MG63 (cell line): ENCODE measurements around the gene MARCHF4. TPM values are rescaled to one million over a fixed set of nuclear protein-coding genes. Genes with fewer than 3 reads are reported as not detected.

Source experiments
- DNase-seq: peaks from one replicate; pipeline ENCODE4 v3.0.0-alpha.2; 2020
- H3K27me3 ChIP-seq: fragments of 250-450 bp; sonication (Bioruptor Pico); 2 replicates; pipeline ENCODE4 v1.5.1; 2020; ENCODE audit warnings: mild to moderate bottlenecking, moderate library complexity
- H3K36me3 ChIP-seq: fragments of 250-450 bp; sonication (Bioruptor Pico); 2 replicates; pipeline ENCODE4 v1.5.1; 2020; ENCODE audit warnings: mild to moderate bottlenecking, moderate library complexity
- H3K4me3 ChIP-seq: fragments of 250-450 bp; sonication (Bioruptor Pico); 2 replicates; pipeline ENCODE4 v1.5.1; 2020; ENCODE audit warnings: mild to moderate bottlenecking, moderate library complexity
- H3K9me3 ChIP-seq: fragments of 250-450 bp; sonication (Bioruptor Pico); 2 replicates; pipeline ENCODE4 v1.5.1; 2020; ENCODE audit warnings: mild to moderate bottlenecking, moderate library complexity
- total RNA-seq: library from RNA; depleted of rRNA; stranded (reverse); fragments of >200 nt; shearing (Covaris generic); gene quantifications from 2 replicates; pipeline ENCODE4 v1.2.3, GENCODE V29; 2014; ENCODE audit warnings: low replicate concordance; rRNA removed

MARCHF4 gene, protein sequence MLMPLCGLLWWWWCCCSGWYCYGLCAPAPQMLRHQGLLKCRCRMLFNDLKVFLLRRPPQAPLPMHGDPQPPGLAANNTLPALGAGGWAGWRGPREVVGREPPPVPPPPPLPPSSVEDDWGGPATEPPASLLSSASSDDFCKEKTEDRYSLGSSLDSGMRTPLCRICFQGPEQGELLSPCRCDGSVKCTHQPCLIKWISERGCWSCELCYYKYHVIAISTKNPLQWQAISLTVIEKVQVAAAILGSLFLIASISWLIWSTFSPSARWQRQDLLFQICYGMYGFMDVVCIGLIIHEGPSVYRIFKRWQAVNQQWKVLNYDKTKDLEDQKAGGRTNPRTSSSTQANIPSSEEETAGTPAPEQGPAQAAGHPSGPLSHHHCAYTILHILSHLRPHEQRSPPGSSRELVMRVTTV
- total RNA-seq: 0.03 and 0.12 TPM in 2 replicates

DNA sequence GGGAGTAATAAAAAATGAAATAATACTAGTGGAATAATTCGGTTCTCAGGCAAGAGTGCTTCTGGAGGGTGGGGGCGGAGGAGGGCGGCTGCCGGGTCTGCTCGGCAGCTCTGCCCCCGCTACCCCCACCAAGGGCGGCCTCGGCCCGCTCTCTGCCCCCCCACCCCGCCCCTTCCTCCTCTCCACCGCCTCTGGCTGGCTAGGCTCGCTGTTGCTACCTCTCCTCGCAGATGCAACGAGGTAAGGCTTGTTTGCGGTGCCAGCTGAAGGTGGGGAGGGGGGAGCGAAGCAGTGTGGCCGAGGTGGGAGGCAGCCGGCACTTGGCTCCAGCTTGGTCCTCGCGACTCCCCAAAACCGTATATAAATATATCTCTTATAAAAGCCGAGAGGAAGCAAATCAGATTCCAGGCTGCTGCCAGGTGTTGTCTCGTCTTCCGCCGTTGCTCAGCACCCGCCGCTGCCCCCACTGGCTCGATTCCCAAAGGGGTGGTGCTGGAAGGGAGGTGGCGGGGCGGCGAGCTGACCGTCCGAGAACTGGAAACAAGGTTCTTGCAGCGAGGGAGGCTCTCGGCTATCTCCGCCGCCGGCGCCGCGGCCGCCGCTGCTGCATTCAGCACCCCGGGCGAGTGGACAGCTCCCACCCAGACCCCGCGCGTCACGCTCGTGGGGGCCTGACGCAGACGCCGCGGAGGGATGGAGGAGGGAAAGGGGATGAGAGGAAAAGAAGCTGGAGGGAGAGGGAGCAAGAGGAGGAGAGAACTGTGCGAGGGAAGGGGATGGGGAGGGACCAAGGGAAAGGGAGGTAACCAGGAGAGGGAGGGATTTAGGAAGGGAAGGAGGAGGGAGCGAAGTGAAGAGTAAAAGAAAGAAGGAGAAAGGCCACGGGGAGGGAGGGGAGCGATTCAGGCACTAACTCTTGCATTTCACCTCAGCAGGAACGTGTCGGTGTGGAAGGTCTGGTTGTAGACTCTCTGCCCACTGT, at the start of gene MARCHF4:
Gene MARCHF4 (minus strand): TSS at position 763 of the 982 bp plus-strand sequence. CDS start 2,223 bp downstream, outside the sequence.
- peak; percentile 65 for DNase-seq
- H3K9me3 ChIP-seq: no peaks in the 10 kb centered on the region
- H3K36me3 ChIP-seq: no peaks in the 10 kb centered on the region
- H3K4me3 ChIP-seq: peak within 1 kb of the TSS; percentile 19
- peaks cover 36% of the 10 kb centered on the region for H3K27me3 ChIP-seq

DNA sequence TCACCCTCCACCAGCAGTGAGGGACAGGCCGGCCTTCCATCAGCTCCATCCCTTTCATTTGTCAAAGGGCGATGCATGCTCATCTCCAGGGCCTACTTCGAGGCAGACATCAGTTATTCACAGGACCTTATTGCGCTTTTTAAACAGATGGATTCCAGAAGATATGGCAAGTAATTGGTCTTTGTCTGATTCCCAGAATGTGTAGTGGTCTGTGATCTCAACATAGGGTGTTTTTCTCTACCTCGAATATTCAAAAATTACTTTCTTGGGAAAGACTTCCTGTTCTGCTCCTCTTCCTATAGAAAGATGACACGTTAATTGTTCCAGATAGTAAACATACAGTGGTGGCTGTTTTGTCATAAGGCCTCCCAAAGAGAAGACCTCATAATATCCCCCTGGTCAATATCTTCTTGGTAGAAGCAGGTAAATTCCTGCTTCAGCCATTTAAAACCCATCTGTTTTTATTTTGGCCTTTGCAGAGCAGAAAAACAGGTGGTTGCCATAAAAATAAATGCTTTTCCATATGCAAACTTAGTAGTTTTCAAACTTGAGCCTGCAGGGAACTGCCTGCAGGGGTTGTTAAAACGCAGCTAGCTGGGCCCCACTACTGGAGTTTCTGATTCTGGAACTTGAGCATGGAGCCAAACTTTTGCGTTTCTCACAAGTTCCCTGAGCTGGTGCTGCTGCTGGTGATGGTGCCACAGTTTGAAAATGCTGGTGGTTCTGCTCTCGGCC, 48.3 kb upstream of the MARCHF4 start:
- Histone ChIP-seq H3K27me3 (no peaks in the 10 kb centered on the region), H3K9me3 (no peaks in the 10 kb centered on the region), H3K4me3 (no peak overlapping the region), H3K36me3 (peaks cover 70% of the 10 kb centered on the region)
- DNase-seq: no peak

DNA sequence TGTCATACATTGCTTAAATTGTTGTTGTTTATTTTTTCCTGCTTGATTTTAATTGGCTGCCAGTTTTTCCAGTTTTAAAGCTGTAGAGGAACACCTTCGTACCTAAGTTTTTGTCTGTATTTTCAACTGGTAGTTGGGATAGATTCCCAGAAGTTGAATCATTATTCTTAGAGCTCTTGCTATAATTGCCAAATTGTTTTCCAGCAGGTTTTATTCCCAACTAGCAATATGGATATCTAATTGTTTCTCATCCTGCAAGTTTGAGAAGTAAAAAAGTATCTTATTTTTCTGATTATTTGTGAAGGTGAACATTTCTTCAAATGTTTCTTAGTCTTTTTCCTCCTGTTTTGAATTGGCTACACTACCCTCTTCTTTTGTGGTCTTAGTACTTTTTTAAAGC, 46.7 kb upstream of the MARCHF4 start:
- H3K36me3 ChIP-seq: peaks cover 67% of the 10 kb centered on the region

DNA sequence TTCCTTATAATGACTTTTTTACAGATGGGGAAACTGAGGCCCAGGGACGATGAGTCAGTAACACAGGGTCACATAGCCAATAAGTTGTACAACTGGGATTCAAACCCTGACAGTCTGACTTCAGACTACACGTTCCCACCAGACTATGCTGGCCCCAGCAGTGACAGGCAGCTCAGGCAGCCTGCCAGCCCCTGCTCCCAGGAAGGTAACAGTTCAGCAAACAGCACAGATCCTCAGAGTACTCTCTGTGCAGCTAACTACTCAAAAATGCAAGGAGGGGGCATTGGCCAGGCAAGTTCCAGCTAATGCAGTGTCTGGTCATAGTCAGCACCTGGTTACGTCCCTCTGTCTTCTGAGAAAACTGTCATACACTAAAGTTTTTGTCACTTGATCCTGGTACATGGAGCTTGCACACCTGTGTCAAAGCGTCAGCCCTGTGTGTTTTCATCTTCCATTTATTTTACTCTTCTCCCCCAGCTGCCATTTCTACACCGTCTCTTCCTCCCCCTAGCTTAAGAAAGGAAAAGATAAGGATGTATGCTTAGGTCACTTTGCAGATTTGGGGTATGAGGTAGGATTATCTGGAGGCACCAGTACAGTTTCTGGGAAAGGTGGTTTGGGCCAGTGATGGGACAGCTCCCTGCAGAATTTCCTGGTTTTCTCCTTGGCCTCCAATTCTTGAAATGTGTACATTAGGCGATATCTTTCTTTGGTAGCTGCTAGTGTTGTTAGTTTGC, 44.5 kb upstream of the MARCHF4 start:
- Histone ChIP-seq H3K27me3 (no peaks in the 10 kb centered on the region), H3K36me3 (peaks cover 44% of the 10 kb centered on the region), H3K9me3 (no peaks in the 10 kb centered on the region), H3K4me3 (no peak overlapping the region)
- DNase-seq: no peak

More for the DNA sequence above, 46.7 kb upstream of the MARCHF4 start:
- H3K27me3 ChIP-seq: no peaks in the 10 kb centered on the region
- no peaks in the 10 kb centered on the region for H3K9me3 ChIP-seq
- DNase-seq: no peak
- H3K4me3 ChIP-seq: no peak overlapping the region

DNA sequence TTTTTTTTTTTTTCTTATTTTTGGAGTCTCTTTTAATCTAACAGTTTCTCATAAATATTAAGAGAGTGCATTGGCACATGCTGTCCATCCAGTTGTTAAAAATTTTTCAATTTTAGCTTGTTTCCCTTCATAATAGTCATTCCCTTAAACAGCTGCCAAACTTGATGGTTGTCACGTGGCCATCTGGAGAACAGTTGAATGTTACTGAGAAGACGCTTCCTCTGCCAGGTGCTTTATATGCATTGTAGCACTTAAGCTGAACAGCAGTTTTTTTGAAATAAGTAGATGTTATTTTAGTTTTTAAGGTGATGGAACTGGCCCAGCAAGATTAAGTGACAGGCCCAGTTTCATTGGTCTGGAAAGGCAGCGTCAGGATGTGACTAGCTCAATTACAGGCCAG, 43.3 kb upstream of the MARCHF4 start:
- Histone ChIP-seq H3K27me3 (no peaks in the 10 kb centered on the region), H3K9me3 (no peaks in the 10 kb centered on the region), H3K36me3 (peaks cover 34% of the 10 kb centered on the region), H3K4me3 (no peak overlapping the region)
- no peak for DNase-seq

DNA sequence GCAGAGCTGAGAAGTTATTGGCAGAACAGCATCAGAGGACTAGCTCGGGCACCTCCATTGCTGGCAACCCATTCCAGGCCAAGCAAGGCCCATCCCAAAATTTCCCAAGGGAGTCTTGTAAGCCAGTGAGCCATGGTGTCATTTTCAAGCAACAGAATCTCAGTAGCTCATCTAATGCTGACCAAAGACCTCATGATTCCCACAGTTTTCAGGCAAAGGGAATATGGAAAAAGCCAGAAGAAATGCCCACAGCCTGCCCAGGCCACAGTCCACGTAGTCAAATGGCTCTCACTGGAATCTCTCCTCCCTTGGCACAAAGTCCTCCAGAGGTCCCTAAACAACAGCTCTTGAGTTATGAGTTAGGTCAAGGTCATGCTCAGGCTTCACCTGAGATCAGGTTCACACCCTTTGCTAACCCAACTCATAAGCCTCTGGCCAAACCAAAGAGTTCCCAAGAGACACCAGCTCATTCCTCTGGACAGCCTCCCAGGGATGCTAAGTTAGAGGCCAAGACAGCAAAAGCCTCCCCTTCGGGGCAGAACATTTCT, 42.6 kb upstream of the MARCHF4 start:
- Histone ChIP-seq H3K27me3 (no peaks in the 10 kb centered on the region), H3K4me3 (no peak overlapping the region), H3K9me3 (no peaks in the 10 kb centered on the region), H3K36me3 (peaks cover 28% of the 10 kb centered on the region)
- DNase-seq: no peak

DNA sequence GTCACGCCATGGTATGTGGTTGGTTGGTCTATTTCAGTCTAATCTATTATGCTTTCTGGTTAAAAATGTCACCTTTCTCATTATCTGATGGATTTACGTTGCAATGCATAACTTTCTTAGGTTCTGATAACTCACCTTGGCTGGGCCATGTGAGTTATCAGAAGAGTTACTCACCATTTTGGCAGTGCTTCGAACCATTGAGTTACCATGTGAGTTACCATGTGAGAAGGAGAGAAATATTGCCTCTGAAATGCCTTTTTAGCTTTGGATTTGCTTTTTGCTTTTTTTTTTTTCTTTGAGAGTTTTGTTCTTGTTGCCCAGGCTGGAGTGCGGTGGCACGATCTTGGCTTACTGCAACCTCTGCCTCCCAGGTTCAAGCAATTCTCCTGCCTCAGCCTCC, 41.6 kb upstream of the MARCHF4 start:
- Histone ChIP-seq H3K36me3 (peaks cover 26% of the 10 kb centered on the region), H3K27me3 (no peaks in the 10 kb centered on the region), H3K4me3 (no peak overlapping the region), H3K9me3 (no peaks in the 10 kb centered on the region)
- DNase-seq: no peak

DNA sequence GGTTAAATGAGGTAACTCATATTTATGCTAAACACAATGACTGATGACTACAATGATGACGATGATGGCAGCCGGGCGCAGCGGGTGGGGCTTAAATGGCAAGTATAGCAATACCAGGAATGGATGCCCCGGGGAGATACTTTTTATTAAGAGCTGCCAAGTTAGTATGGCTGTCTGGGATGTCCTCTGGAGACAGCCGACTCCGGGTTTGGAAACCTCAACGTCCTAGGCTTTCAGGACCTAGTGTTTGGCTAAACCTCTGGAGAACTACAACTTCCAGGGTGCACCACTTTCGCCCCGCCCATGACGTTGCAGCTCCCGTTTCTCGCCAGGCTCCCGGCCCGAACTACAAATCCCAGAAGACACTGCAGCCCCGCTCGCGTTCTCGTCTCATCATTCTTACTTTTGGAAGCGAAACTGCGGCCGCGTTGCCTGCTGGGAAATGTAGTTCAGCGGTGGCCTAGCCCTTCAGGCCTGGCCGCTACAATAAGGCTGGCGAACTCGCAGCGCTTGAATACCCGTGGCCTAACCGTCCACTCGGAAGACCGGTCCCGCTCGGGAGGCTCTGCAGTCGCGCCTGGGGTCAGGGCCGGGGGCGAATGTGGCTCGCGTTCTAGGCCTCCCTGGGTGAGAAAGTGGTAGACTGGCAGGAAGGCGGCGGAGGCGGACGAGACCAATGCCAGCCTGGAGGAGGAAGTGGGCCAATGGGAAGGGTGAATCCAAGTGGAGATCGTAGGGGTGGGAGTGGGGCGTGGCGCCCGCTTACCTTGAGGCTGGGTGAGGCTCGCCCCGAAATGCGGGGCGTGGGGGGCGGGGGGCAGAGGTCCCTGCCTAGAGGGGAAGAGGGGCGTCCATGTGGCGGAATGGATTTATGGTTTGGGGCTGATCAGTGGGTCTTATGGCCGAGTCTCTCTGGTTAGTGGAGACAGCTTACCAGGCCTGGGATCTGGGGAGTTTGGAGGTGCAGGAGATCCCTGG, 40.0 kb upstream of the MARCHF4 start, which contains the start of gene SMARCAL1:
Gene SMARCAL1 (plus strand): TSS at position 463 of the 978 bp plus-strand sequence. CDS start 2,221 bp downstream, outside the sequence.
- Histone ChIP-seq H3K9me3 (no peaks in the 10 kb centered on the region), H3K36me3 (peaks cover 24% of the 10 kb centered on the region), H3K4me3 (peak within 1 kb of the TSS; percentile 99), H3K27me3 (peaks cover 2% of the 10 kb centered on the region; the same call in 1 of the 2 replicates)
- DNase-seq: peak; percentile 97

DNA sequence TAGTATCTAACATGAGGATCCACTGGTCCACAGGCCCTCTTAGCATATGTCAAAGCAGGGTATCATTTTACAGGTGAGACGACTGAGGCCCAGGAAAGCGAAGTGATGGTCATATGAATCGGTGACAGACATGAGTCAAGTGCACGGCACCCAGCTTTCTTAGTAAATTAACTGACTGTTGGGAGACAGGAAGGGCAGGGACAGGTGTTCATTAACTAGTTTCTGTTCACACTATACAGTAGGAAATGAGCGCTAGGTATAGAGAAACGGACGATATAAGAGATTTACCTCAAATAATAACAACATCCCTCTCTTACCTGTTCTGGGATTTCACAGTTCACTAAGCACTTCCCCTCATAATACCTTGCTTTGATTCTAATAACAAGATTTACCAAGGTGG, 38.3 kb upstream of the MARCHF4 start:
- H3K36me3 ChIP-seq: peaks cover 11% of the 10 kb centered on the region
- no peak for DNase-seq
- no peak overlapping the region for H3K4me3 ChIP-seq
- no peaks in the 10 kb centered on the region for H3K9me3 ChIP-seq
- H3K27me3 ChIP-seq: peaks cover 2% of the 10 kb centered on the region; the same call in 1 of the 2 replicates

DNA sequence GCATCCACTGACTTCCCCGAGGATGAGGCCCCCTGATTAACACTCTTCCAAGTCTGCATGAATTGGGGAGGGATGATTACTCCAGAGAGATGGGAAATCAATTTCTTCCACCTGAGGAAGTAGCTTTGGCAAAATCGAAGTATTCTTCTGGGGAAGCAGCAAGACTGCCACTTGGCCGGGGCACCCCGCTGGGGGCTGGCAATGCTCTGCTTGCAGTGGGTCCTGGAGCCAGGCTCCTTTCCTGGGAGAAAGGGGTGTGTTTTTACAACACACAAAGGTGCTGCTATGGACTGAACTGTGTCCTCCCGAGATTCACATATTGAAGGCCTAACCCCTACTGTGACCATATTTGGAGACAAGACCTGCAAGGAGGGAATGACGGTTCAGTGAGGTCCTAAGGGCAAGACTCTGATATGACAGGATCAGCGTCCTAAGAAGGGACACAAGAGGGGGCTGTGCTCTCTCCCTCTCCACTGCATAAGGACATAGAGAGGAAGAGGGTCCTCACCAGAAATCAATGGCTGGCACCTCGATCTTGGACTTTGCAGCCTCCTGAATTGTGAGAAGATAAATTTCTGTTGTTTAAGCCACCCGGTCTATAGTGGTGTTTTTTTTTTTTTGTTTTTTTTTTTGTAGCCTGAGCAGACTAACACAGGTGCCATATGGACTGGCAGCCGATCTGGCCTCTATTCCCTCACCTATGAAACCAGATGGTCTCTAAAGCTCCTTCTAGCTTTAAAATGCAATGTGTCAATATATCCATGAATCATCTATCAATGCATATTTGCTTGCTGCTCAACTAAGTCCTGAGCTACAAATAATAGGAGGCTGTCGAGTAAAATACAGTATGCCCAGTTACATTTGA, 36.4 kb upstream of the MARCHF4 start:
- no peak for DNase-seq
- Histone ChIP-seq H3K4me3 (no peak overlapping the region), H3K9me3 (no peaks in the 10 kb centered on the region), H3K27me3 (peaks cover 2% of the 10 kb centered on the region; the same call in 1 of the 2 replicates), H3K36me3 (no peaks in the 10 kb centered on the region)

DNA sequence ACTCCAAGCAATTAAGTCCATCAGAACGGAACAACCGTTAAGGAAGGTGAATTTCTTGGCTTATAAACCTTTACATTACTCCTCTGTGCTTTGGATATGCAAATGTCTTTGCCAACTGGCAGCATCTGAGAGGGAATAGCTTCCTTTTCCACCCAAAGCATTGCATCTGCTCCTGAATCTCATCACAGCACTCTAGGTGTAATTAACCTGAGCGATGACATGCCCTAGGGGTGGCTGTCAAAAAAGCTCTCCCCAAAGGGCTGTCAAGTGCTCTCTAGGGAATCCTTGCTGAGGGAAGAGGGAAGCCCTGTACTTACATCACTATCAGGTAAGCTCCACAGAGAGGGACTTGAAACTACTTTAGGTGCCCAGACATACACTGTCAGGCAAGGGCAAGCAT, 34.5 kb upstream of the MARCHF4 start:
- H3K27me3 ChIP-seq: peaks cover 2% of the 10 kb centered on the region; the same call in 1 of the 2 replicates
- no peaks in the 10 kb centered on the region for H3K9me3 ChIP-seq
- no peak overlapping the region for H3K4me3 ChIP-seq
- DNase-seq: no peak
- no peaks in the 10 kb centered on the region for H3K36me3 ChIP-seq

DNA sequence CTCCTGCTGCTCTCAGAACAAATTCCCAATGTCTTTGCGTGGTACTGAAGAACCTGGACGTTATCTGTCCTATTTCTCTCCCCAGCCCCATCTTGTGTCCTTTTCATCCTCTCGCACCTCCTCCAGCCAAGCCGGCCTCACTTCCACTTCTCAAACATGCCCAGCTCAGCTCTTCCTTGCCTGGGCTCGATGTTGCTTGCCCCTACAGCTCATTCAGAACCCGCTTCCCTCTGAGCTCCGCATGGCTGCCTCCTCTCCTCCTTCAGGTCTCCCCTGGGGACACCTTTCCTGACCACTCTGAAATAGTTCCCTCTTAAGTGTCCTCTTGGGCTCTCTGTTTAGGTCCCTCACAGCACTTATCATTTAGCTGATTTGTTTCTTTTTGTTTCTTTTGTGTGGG, 33.3 kb upstream of the MARCHF4 start:
- H3K36me3 ChIP-seq: no peaks in the 10 kb centered on the region
- H3K27me3 ChIP-seq: peaks cover 2% of the 10 kb centered on the region; the same call in 1 of the 2 replicates
- no peaks in the 10 kb centered on the region for H3K9me3 ChIP-seq
- H3K4me3 ChIP-seq: no peak overlapping the region
- DNase-seq: no peak

DNA sequence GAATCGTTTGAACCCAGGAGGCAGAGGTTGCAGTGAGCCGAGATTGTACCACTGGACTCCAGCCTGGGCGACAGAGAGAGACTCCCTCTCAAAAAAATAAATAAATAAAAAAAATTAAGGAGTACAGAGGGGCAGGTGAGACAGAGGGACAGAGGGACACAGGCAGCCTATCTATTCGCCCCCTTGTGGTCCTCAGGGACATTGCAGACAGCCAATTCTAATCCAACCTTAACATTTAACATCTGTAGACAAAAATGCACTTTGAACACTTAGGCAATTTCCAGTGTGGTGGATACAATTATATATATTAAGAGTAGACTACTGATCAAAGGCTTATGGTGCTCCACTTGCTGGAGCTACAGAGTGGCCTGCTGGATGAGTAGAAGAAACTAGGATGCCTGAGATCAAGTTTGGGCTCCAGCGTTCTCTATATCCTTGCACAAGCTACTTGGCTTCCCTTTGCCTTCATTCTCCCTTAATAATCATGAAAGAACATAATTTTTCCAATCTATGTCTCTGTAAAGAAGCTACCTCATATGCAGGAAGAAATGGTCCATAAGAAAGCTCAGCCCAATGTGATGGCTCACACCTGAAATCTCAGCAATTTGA, 31.8 kb upstream of the MARCHF4 start:
- Histone ChIP-seq H3K4me3 (no peak overlapping the region), H3K27me3 (peaks cover 2% of the 10 kb centered on the region; the same call in 1 of the 2 replicates), H3K36me3 (no peaks in the 10 kb centered on the region), H3K9me3 (no peaks in the 10 kb centered on the region)
- DNase-seq: peak; percentile 11
